PC-3 (cell line): ENCODE results near the gene ARPC5.

ENCODE experiments used
- CTCF ChIP-seq: fragments of 300-600 bp; sonication (generic); conservative IDR thresholded peaks from 2 replicates; pipeline ENCODE4 v1.5.1; 2017; ENCODE audit warnings: antibody characterized with exemption, low read depth, mild to moderate bottlenecking, low read length
- EZH2phosphoT487 ChIP-seq: fragments of 300-600 bp; sonication (generic); IDR thresholded peaks from 2 replicates; pipeline ENCODE4 v1.6.1; 2018; ENCODE audit warnings: mild to moderate bottlenecking, antibody characterized with exemption, low read length, borderline replicate concordance

GRCh38 chr1:183652547-183653461, 17.2 kb upstream of the ARPC5 start, which contains the start of gene APOBEC4:
- TF ChIP-seq EZH2phosphoT487 (no peak), CTCF (no peak)
